ENCODE measurements around the gene NOP10. TPM values are rescaled to one million over a fixed set of nuclear protein-coding genes. Genes with fewer than 3 reads are reported as not detected.

The NOP10 gene
- polyA plus RNA-seq, 1 of the 3 experiments (the other 2 are of a cell fraction), result 440 TPM

DNA sequence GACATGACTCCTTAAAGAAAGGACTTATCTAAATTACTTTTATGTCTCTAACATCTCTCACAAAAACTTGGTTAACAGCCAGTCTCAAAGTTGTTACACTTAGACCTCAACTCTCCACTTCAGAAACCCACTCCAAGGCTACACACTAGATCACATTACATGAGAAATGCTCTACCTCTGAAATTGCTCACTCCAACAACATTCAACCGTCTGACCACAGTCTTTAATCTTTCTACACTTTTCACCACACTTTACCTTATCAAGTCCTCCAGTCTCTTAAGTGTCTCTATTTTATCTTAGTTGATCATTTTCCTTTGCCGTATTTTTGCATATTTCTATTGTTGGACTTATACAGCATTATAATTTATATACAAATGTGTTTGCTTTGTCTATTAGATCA, 11.1 kb downstream of the NOP10 start:
- TF ChIP-seq GATA2 (CRISPR knock-in tag; IDR thresholded peaks at IDR 0.05) (no peak), FOSL2 (IDR thresholded peaks at IDR 0.05; ENCODE audit: borderline replicate concordance, low read depth) (no peak), TCF12 (IDR thresholded peaks at IDR 0.05) (no peak), SMC3 (IDR thresholded peaks at IDR 0.05; ENCODE audit: low read depth, low read length) (no peak), FOXJ3 (CRISPR knock-in tag; IDR thresholded peaks at IDR 0.05) (no peak), EP300 (IDR thresholded peaks at IDR 0.05; ENCODE audit: borderline replicate concordance in 1 of 2, low read depth in 1 of 2, low read length in 1 of 2) (no peak), NRF1 (IDR thresholded peaks at IDR 0.05; ENCODE audit: low read depth, low read length) (no peak), FOXM1 (IDR thresholded peaks at IDR 0.05; ENCODE audit: low read depth) (no peak), RFX5 (IDR thresholded peaks at IDR 0.05; ENCODE audit: low read length) (no peak), ELF1 (IDR thresholded peaks at IDR 0.05) (no peak), JUND (IDR thresholded peaks at IDR 0.05) (no peak), YY1 (IDR thresholded peaks at IDR 0.05; ENCODE audit: low read depth) (no peak), EZH2phosphoT487 (IDR thresholded peaks at IDR 0.05; ENCODE audit: borderline replicate concordance, low read depth) (no peak)
- TF ChIP-seq, protein P1, sequence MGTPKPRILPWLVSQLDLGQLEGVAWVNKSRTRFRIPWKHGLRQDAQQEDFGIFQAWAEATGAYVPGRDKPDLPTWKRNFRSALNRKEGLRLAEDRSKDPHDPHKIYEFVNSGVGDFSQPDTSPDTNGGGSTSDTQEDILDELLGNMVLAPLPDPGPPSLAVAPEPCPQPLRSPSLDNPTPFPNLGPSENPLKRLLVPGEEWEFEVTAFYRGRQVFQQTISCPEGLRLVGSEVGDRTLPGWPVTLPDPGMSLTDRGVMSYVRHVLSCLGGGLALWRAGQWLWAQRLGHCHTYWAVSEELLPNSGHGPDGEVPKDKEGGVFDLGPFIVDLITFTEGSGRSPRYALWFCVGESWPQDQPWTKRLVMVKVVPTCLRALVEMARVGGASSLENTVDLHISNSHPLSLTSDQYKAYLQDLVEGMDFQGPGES (IDR thresholded peaks at IDR 0.05; ENCODE audit: low read depth, low read length), result no peak
- TF ChIP-seq, protein P2, sequence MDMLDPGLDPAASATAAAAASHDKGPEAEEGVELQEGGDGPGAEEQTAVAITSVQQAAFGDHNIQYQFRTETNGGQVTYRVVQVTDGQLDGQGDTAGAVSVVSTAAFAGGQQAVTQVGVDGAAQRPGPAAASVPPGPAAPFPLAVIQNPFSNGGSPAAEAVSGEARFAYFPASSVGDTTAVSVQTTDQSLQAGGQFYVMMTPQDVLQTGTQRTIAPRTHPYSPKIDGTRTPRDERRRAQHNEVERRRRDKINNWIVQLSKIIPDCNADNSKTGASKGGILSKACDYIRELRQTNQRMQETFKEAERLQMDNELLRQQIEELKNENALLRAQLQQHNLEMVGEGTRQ (IDR thresholded peaks at IDR 0.05; ENCODE audit: borderline replicate concordance, low read depth, low read length), result no peak
- TF ChIP-seq, protein P3, sequence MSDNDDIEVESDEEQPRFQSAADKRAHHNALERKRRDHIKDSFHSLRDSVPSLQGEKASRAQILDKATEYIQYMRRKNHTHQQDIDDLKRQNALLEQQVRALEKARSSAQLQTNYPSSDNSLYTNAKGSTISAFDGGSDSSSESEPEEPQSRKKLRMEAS (IDR thresholded peaks at IDR 0.05; ENCODE audit: low read depth), result no peak
- TF ChIP-seq, protein P4, sequence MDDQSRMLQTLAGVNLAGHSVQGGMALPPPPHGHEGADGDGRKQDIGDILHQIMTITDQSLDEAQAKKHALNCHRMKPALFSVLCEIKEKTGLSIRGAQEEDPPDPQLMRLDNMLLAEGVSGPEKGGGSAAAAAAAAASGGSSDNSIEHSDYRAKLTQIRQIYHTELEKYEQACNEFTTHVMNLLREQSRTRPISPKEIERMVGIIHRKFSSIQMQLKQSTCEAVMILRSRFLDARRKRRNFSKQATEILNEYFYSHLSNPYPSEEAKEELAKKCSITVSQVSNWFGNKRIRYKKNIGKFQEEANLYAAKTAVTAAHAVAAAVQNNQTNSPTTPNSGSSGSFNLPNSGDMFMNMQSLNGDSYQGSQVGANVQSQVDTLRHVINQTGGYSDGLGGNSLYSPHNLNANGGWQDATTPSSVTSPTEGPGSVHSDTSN (IDR thresholded peaks at IDR 0.05), result no peak
- TF ChIP-seq, protein P5, sequence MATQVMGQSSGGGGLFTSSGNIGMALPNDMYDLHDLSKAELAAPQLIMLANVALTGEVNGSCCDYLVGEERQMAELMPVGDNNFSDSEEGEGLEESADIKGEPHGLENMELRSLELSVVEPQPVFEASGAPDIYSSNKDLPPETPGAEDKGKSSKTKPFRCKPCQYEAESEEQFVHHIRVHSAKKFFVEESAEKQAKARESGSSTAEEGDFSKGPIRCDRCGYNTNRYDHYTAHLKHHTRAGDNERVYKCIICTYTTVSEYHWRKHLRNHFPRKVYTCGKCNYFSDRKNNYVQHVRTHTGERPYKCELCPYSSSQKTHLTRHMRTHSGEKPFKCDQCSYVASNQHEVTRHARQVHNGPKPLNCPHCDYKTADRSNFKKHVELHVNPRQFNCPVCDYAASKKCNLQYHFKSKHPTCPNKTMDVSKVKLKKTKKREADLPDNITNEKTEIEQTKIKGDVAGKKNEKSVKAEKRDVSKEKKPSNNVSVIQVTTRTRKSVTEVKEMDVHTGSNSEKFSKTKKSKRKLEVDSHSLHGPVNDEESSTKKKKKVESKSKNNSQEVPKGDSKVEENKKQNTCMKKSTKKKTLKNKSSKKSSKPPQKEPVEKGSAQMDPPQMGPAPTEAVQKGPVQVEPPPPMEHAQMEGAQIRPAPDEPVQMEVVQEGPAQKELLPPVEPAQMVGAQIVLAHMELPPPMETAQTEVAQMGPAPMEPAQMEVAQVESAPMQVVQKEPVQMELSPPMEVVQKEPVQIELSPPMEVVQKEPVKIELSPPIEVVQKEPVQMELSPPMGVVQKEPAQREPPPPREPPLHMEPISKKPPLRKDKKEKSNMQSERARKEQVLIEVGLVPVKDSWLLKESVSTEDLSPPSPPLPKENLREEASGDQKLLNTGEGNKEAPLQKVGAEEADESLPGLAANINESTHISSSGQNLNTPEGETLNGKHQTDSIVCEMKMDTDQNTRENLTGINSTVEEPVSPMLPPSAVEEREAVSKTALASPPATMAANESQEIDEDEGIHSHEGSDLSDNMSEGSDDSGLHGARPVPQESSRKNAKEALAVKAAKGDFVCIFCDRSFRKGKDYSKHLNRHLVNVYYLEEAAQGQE (IDR thresholded peaks at IDR 0.05; ENCODE audit: low read depth, low read length), result no peak
- no peak for DNase-seq
- Histone ChIP-seq H3K9me2 (no peaks in the 10 kb centered on the region), H3K4me2 (no peak overlapping the region), H3K4me1 (ENCODE audit: control insufficient read depth in 1 of 2, insufficient read depth in 2 of 2, low read depth in 1 of 2, low read length in 1 of 2) (peaks cover 7 to 19% of the 10 kb centered on the region in 2 experiments; a peak in 3 of 4 replicates), H3K4me3 (ENCODE audit: low read depth in 2 of 2, low read length in 1 of 2) (no peak overlapping the region), H3K79me2 (ENCODE audit: insufficient read depth) (peaks cover 29% of the 10 kb centered on the region), H3K9ac (no peak overlapping the region), H3K9me3 (no peaks in the 10 kb centered on the region), H3F3A (replicated peaks; ENCODE audit: insufficient read depth) (no peaks in the 10 kb centered on the region), H2AFZ (ENCODE audit: low read depth) (no peak overlapping the region), H3K27ac (ENCODE audit: low read depth in 2 of 2, low read length in 1 of 2) (no peak overlapping the region), H3K27me3 (ENCODE audit: insufficient read depth) (no peaks in the 10 kb centered on the region), H3K36me3 (replicated peaks in 1 of 2; ENCODE audit: control insufficient read depth in 1 of 2, insufficient read depth in 2 of 2, low read length in 1 of 2) (no peaks in the 10 kb centered on the region), H4K20me1 (ENCODE audit: insufficient read depth) (no peaks in the 10 kb centered on the region)
- ChIA-PET POLR2A (no interaction called here), CTCF (no interaction called here)
- WGBS (ENCODE audit: low lambda C conversion rate), result 94% methylated on average over 2 of the region's 2 CpGs
